Ishikawa (cell line): ENCODE data around the gene TRIM33.

Experiments used
- CEBPB ChIP-seq: IDR thresholded peaks from 2 replicates; pipeline ENCODE4 v1.6.1; 2012
- CREB1 ChIP-seq: IDR thresholded peaks from 2 replicates; pipeline ENCODE4 v1.6.1; 2012; ENCODE audit warnings: low read depth
- EGR1 ChIP-seq: IDR thresholded peaks from 2 replicates; pipeline ENCODE4 v1.6.1; 2012
- EP300 ChIP-seq: IDR thresholded peaks from 2 replicates; pipeline ENCODE4 v1.6.1; 2012; ENCODE audit warnings: borderline replicate concordance
- FOXM1 ChIP-seq: IDR thresholded peaks from 2 replicates; pipeline ENCODE4 v1.6.1; 2012; ENCODE audit warnings: low read depth, borderline replicate concordance
- NFIC ChIP-seq: IDR thresholded peaks from 2 replicates; pipeline ENCODE4 v1.6.1; 2012
- RAD21 ChIP-seq: IDR thresholded peaks from 2 replicates; pipeline ENCODE4 v1.6.1; 2012; ENCODE audit warnings: low read depth
- TAF1 ChIP-seq: IDR thresholded peaks from 2 replicates; pipeline ENCODE4 v1.6.1; 2012; ENCODE audit warnings: low read depth, mild to moderate bottlenecking
- TCF12 ChIP-seq: IDR thresholded peaks from 2 replicates; pipeline ENCODE4 v1.6.1; 2012; ENCODE audit warnings: low read depth
- TEAD4 ChIP-seq: IDR thresholded peaks from 2 replicates; pipeline ENCODE4 v1.6.1; 2012
- USF1 ChIP-seq: IDR thresholded peaks from 2 replicates; pipeline ENCODE4 v1.6.1; 2012
- YY1 ChIP-seq: IDR thresholded peaks from 2 replicates; pipeline ENCODE4 v1.6.1; 2012; ENCODE audit warnings: low read depth
- ZBTB7A ChIP-seq: IDR thresholded peaks from 2 replicates; pipeline ENCODE4 v1.6.1; 2012; ENCODE audit warnings: low read depth
- TF ChIP-seq, protein P1 (sequence below): IDR thresholded peaks from 2 replicates; pipeline ENCODE4 v1.6.1; 2012
- TF ChIP-seq, protein P2 (sequence below): IDR thresholded peaks from 2 replicates; pipeline ENCODE4 v1.6.1; 2012; ENCODE audit warnings: low read depth, mild to moderate bottlenecking

The TRIM33 gene

GRCh38 chr1:114439369-114439768 lies 71.6 kb downstream of the TRIM33 start:
- TF ChIP-seq TCF12 (no peak), ZBTB7A (no peak), CREB1 (no peak), NFIC (no peak), FOXM1 (no peak), TAF1 (no peak), EP300 (no peak)
- TF ChIP-seq, protein P1, sequence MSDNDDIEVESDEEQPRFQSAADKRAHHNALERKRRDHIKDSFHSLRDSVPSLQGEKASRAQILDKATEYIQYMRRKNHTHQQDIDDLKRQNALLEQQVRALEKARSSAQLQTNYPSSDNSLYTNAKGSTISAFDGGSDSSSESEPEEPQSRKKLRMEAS, result no peak

DNA sequence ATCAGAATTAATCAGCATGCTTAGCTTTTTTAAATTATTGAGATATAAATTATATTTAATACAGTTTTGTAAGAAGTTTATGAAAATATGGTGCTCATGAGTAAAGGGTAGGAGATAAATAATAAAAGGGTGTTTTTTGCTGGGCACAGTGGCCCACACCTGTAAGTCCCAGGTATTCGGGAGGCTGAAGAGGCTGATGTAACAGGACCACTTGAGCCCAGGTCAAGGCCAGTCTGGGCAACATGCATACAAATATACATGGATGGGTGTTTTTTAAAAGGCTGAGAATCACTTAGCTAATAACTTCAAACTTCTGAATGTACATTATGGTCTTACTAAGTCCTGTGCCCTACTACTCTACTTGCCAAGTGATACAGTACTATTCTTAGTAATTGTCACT lies 73.2 kb downstream of the TRIM33 start:
- TF ChIP-seq, protein P2, sequence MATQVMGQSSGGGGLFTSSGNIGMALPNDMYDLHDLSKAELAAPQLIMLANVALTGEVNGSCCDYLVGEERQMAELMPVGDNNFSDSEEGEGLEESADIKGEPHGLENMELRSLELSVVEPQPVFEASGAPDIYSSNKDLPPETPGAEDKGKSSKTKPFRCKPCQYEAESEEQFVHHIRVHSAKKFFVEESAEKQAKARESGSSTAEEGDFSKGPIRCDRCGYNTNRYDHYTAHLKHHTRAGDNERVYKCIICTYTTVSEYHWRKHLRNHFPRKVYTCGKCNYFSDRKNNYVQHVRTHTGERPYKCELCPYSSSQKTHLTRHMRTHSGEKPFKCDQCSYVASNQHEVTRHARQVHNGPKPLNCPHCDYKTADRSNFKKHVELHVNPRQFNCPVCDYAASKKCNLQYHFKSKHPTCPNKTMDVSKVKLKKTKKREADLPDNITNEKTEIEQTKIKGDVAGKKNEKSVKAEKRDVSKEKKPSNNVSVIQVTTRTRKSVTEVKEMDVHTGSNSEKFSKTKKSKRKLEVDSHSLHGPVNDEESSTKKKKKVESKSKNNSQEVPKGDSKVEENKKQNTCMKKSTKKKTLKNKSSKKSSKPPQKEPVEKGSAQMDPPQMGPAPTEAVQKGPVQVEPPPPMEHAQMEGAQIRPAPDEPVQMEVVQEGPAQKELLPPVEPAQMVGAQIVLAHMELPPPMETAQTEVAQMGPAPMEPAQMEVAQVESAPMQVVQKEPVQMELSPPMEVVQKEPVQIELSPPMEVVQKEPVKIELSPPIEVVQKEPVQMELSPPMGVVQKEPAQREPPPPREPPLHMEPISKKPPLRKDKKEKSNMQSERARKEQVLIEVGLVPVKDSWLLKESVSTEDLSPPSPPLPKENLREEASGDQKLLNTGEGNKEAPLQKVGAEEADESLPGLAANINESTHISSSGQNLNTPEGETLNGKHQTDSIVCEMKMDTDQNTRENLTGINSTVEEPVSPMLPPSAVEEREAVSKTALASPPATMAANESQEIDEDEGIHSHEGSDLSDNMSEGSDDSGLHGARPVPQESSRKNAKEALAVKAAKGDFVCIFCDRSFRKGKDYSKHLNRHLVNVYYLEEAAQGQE, result no peak
- TF ChIP-seq EP300 (no peak), ZBTB7A (no peak), RAD21 (no peak), CEBPB (no peak), YY1 (no peak), TCF12 (no peak), TAF1 (no peak), CREB1 (no peak), TEAD4 (no peak), NFIC (no peak), EGR1 (no peak), FOXM1 (no peak), USF1 (no peak)
- TF ChIP-seq, protein P1, result no peak

GRCh38 chr1:114436799-114437198 lies 74.2 kb downstream of the TRIM33 start:
- TF ChIP-seq YY1 (no peak), CREB1 (no peak)
- TF ChIP-seq, protein P2, result no peak

DNA sequence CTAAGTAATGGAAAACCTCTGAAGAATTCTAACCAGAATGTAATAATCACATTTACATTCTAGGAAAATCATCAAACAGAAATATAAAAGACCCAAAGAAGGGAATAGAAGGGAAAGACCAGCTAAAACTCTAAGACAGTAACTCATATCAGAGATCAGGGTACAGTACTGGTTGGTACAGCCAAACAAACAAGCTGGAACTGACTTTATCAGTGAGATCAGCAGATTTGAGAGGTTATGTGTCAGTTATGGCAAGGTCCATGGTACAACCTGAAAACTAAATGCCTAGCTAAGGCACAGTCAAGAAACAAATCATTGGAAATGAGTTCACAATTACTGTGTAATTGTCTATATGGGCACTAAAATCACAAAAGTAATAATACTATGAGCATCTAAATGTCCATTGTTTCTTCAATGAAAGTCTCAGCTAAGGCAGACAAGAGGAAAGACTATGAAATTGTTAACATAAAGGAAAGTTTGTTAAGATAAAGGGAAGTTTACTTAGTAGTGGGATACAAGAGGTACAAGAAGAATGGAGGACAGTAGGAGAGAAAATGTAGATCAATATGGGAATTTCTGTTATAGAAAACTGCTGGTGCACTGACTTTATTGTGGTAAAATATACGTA lies 75.8 kb downstream of the TRIM33 start:
- TF ChIP-seq FOXM1, result no peak
- TF ChIP-seq CEBPB, result no peak
- no peak for TF ChIP-seq EP300
- no peak for TF ChIP-seq TCF12
- no peak for TF ChIP-seq CREB1
- no peak for TF ChIP-seq TAF1
- TF ChIP-seq USF1, result no peak
- no peak for TF ChIP-seq EGR1
- TF ChIP-seq NFIC, result no peak
- no peak for TF ChIP-seq ZBTB7A
- no peak for TF ChIP-seq TEAD4
- TF ChIP-seq RAD21, result no peak
- no peak for TF ChIP-seq YY1

- no peak for TF ChIP-seq EGR1
- no peak for TF ChIP-seq TAF1
- TF ChIP-seq FOXM1, result no peak
- no peak for TF ChIP-seq RAD21
- TF ChIP-seq, protein P1, result no peak
- TF ChIP-seq, protein P2, result no peak
- TF ChIP-seq NFIC, result no peak
- TF ChIP-seq TCF12, result no peak
- TF ChIP-seq EP300, result no peak
- no peak for TF ChIP-seq ZBTB7A
- TF ChIP-seq CREB1, result no peak
- TF ChIP-seq USF1, result no peak
These were observed 80.0 kb downstream of the TRIM33 start for GRCh38 chr1:114431026-114431425.
